NCI-H1105 treated with DMSO at 0.1 percent for 48 hours (cell line): ENCODE data around the gene LRRC51.
"Not testable (repeated sequence)": the region's sequence is repeated elsewhere in the genome, so short reads cannot be mapped to it uniquely, and the experiment has no call there.

Experiments used
- DNase-seq: peaks from one replicate; lab custom pipeline; 2025; lab: John Stamatoyannopoulos, UW

The LRRC51 gene

DNA sequence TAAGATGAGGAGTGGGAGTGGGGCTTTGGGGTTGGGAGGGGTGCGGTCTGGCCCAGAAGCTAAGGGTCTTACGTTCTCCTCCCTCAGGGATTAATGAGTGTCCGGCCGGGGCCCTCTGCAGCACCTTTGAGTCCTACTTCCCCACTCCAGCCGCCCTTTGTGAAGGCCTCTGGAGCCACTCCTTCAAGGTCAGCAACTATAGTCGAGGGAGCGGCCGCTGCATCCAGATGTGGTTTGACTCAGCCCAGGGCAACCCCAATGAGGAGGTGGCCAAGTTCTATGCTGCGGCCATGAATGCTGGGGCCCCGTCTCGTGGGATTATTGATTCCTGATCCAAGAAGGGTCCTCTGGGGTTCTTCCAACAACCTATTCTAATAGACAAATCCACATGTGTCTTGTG is 58.9 kb downstream of the LRRC51 start:
- no peak for DNase-seq

GRCh38 chr11:72140661-72141060 is 60.0 kb downstream of the LRRC51 start:
- no peak for DNase-seq

DNA sequence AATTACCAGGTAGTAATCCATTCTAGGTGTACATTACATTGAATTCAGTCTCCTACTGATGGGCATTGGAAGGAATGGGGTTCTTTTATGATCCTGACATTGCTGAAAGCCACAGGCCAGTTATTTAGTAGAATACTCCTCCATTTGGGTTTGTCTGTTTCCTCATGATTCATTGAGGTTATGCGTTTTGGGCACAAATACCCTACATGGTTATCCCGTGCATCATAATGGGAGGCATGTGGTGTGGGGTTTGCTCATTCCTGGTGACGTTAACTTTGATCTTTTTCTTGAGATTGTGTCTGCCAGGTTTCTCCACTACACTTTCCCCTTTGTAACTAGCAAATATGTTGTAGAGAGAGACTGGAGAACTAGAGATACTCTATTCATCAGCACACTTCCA is 60.4 kb downstream of the LRRC51 start:
- DNase-seq = no peak

GRCh38 chr11:72142086-72142485 is 61.4 kb downstream of the LRRC51 start:
- DNase-seq = not testable (repeated sequence)

DNA sequence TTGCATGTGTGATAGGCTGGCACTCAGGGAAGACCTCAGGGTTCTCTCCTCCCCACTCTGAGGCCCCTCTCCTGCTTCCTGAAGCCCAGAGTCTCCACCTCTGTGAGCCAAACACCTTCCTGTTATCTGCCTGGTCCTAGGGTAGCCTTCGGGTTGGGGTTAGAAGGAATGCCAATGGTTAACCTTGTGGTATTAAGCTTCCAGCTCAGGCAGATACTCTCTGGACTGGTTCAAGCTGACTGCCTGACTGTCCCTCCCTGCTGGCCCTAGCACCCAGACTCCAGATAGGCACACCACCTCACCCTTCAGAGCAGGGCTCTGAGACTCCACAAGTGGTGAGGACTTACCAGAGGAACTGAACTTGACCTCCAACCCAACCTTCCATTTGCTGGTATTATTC is 61.9 kb downstream of the LRRC51 start:
- DNase-seq = not testable (repeated sequence)

GRCh38 chr11:72144807-72145565 is 64.3 kb downstream of the LRRC51 start:
- no peak for DNase-seq
